ENCODE data around the gene CHRM4.

GRCh38 chr11:46382646-46383403 lies 8.8 kb downstream of the CHRM4 start:
- peak in 2 of 3 experiments; percentile 80 to 81; a peak in 4 of 6 replicates for TF ChIP-seq CTCF (IDR thresholded peaks at IDR 0.05 in 2 of 3, conservative IDR thresholded peaks at IDR 0.05 in 1 of 3; ENCODE audit: borderline replicate concordance in 1 of 3, insufficient read depth in 1 of 3, low read depth in 2 of 3, low read length in 2 of 3)
- no peak for TF ChIP-seq SP1 (IDR thresholded peaks at IDR 0.05; ENCODE audit: low read depth)
- TF ChIP-seq, protein P1, sequence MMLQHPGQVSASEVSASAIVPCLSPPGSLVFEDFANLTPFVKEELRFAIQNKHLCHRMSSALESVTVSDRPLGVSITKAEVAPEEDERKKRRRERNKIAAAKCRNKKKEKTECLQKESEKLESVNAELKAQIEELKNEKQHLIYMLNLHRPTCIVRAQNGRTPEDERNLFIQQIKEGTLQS (IDR thresholded peaks at IDR 0.05): no peak
- no peak for TF ChIP-seq EZH2 (IDR thresholded peaks at IDR 0.05)
- no peak for TF ChIP-seq POLR2A (IDR thresholded peaks at IDR 0.05; ENCODE audit: borderline replicate concordance, extremely low read depth, insufficient read depth, insufficient read length)
- no peak for TF ChIP-seq JUND (IDR thresholded peaks at IDR 0.05)
- TF ChIP-seq EZH2phosphoT487 (IDR thresholded peaks at IDR 0.05; ENCODE audit: borderline replicate concordance): no peak
- TF ChIP-seq POLR2AphosphoS5 (IDR thresholded peaks at IDR 0.05; ENCODE audit: low read depth, low read length): peak; percentile 46; the same call in 1 of the 2 replicates
- TF ChIP-seq ZNF274 (IDR thresholded peaks at IDR 0.05; ENCODE audit: low read depth, low read length): no peak

Measured in HCT116 (cell line).